ENCODE data around the gene NRXN3. TPM values are rescaled to one million over a fixed set of nuclear protein-coding genes. Genes with fewer than 3 reads are reported as not detected.

The NRXN3 gene
- total and polyA plus RNA-seq, 2 of the 13 experiments (the other 11 are each of a cell fraction or from before 2014, with no cell fraction given), result 0.03 TPM; not detected in 1

GRCh38 chr14:79419571-79420327 lies 1249.6 kb downstream of the NRXN3 start:
- 11% methylated on average over 1 of the region's 1 CpG for WGBS (ENCODE audit: low lambda C conversion rate)
- Histone ChIP-seq H3K27ac (ENCODE audit: extremely low read length, insufficient read depth, low read length) (no peak overlapping the region), H3K79me2 (ENCODE audit: insufficient read depth, low read length) (no peaks in the 10 kb centered on the region), H3K9me3 (ENCODE audit: low read length) (peaks cover 75% of the 10 kb centered on the region), H3K4me3 (replicated peaks in 1 of 3; ENCODE audit: insufficient read depth in 1 of 3, low read depth in 2 of 3, low read length in 3 of 3) (no peak overlapping the region), H3K27me3 (ENCODE audit: control insufficient read depth in 1 of 2, insufficient read depth in 2 of 2, low read length in 2 of 2) (no peaks in the 10 kb centered on the region), H3K36me3 (replicated peaks in 1 of 2; ENCODE audit: control insufficient read depth in 1 of 2, insufficient read depth in 2 of 2, low read length in 2 of 2) (no peaks in the 10 kb centered on the region), H3K9ac (ENCODE audit: insufficient read depth, low read depth, low read length) (no peak overlapping the region), H3K4me1 (ENCODE audit: insufficient read depth, low read length) (no peaks in the 10 kb centered on the region), H2AFZ (ENCODE audit: low read length) (no peak overlapping the region), H4K20me1 (ENCODE audit: insufficient read depth, low read length) (no peaks in the 10 kb centered on the region), H3K4me2 (ENCODE audit: low read depth, low read length) (no peak overlapping the region)
- no peak for DNase-seq (ENCODE audit: low spot score)
- FAIRE-seq, result no peak
- POLR2A ChIA-PET, result no interaction called here
- CTCF ChIA-PET (ENCODE audit: low intra/inter-chr PET ratio, low total read pairs), result no interaction called here
- intact Hi-C loops (cut with micrococcal nuclease; ENCODE audit: unreplicated experiment) (no loop called here), in situ Hi-C loops (cut with HindIII; ENCODE audit: extremely low pct_ligation_motif_present, low pct_unique_long_range_greater_than_20kb) (no loop called here)
- no peak for ATAC-seq
- TF ChIP-seq, protein P1, sequence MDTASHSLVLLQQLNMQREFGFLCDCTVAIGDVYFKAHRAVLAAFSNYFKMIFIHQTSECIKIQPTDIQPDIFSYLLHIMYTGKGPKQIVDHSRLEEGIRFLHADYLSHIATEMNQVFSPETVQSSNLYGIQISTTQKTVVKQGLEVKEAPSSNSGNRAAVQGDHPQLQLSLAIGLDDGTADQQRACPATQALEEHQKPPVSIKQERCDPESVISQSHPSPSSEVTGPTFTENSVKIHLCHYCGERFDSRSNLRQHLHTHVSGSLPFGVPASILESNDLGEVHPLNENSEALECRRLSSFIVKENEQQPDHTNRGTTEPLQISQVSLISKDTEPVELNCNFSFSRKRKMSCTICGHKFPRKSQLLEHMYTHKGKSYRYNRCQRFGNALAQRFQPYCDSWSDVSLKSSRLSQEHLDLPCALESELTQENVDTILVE (CRISPR knock-in tag; IDR thresholded peaks at IDR 0.05), result no peak
- no TSS peak for BruUV-seq (replicated peaks)

DNA sequence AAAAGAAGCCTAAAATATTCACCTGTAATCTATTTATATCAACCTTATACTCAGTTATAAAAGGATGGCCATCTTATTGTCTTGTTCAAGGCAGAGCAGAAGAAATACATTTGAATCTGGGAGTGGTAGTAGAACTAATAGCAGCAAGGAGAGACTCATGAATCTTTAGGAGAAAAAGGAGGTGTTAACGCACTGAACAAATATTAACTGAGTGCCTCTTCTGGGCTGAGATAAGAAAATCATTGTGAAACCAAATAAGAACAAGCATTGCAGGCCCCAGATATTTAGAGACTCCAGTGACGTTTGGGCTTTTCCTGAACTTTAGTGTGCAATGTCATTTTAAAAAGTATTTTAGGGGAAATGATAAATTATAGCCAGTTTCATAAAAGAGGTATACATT lies 1250.6 kb downstream of the NRXN3 start:
- in situ Hi-C loops (cut with HindIII; ENCODE audit: extremely low pct_ligation_motif_present, low pct_unique_long_range_greater_than_20kb) (no loop called here), intact Hi-C loops (cut with micrococcal nuclease; ENCODE audit: unreplicated experiment) (no loop called here)
- no peaks in the 10 kb centered on the region for H3K27me3 ChIP-seq (ENCODE audit: control insufficient read depth in 1 of 2, insufficient read depth in 2 of 2, low read length in 2 of 2)
- ChIA-PET CTCF (ENCODE audit: low intra/inter-chr PET ratio, low total read pairs) (no interaction called here), POLR2A (no interaction called here)
- H3K36me3 ChIP-seq (replicated peaks in 1 of 2; ENCODE audit: control insufficient read depth in 1 of 2, insufficient read depth in 2 of 2, low read length in 2 of 2), result no peaks in the 10 kb centered on the region
- 4% methylated on average over 2 of the region's 2 CpGs for WGBS (ENCODE audit: low lambda C conversion rate)
- no peak overlapping the region for H2AFZ ChIP-seq (ENCODE audit: low read length)
- no peak overlapping the region for H3K4me2 ChIP-seq (ENCODE audit: low read depth, low read length)
- no peak overlapping the region for H3K27ac ChIP-seq (ENCODE audit: extremely low read length, insufficient read depth, low read length)
- BruUV-seq (replicated peaks), result no TSS peak
- no peak overlapping the region for H3K9ac ChIP-seq (ENCODE audit: insufficient read depth, low read depth, low read length)
- H3K79me2 ChIP-seq (ENCODE audit: insufficient read depth, low read length), result no peaks in the 10 kb centered on the region
- H4K20me1 ChIP-seq (ENCODE audit: insufficient read depth, low read length), result no peaks in the 10 kb centered on the region
- no peak for FAIRE-seq
- no peak for DNase-seq (ENCODE audit: low spot score)
- ATAC-seq, result no peak
- H3K4me3 ChIP-seq (replicated peaks in 1 of 3; ENCODE audit: insufficient read depth in 1 of 3, low read depth in 2 of 3, low read length in 3 of 3), result no peak overlapping the region
- H3K9me3 ChIP-seq (ENCODE audit: low read length), result peaks cover 69% of the 10 kb centered on the region
- H3K4me1 ChIP-seq (ENCODE audit: insufficient read depth, low read length), result no peaks in the 10 kb centered on the region
- no peak for TF ChIP-seq ZNF414 (CRISPR knock-in tag; IDR thresholded peaks at IDR 0.05)
- TF ChIP-seq ZNF644 (CRISPR knock-in tag; IDR thresholded peaks at IDR 0.05; ENCODE audit: low read depth), result no peak
- TF ChIP-seq ZNF619 (CRISPR knock-in tag; IDR thresholded peaks at IDR 0.05), result no peak
- no peak for TF ChIP-seq SP5 (CRISPR knock-in tag; IDR thresholded peaks at IDR 0.05; ENCODE audit: borderline replicate concordance, low read depth)
- TF ChIP-seq SMARCE1 (IDR thresholded peaks at IDR 0.05; ENCODE audit: borderline replicate concordance), result no peak
- no peak for TF ChIP-seq ZSCAN20 (CRISPR knock-in tag; IDR thresholded peaks at IDR 0.05; ENCODE audit: borderline replicate concordance)
- TF ChIP-seq, protein P2, sequence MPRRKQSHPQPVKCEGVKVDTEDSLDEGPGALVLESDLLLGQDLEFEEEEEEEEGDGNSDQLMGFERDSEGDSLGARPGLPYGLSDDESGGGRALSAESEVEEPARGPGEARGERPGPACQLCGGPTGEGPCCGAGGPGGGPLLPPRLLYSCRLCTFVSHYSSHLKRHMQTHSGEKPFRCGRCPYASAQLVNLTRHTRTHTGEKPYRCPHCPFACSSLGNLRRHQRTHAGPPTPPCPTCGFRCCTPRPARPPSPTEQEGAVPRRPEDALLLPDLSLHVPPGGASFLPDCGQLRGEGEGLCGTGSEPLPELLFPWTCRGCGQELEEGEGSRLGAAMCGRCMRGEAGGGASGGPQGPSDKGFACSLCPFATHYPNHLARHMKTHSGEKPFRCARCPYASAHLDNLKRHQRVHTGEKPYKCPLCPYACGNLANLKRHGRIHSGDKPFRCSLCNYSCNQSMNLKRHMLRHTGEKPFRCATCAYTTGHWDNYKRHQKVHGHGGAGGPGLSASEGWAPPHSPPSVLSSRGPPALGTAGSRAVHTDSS (CRISPR knock-in tag; conservative IDR thresholded peaks at IDR 0.05), result no peak
- no peak for TF ChIP-seq SP2 (CRISPR knock-in tag; IDR thresholded peaks at IDR 0.05)
- no peak for TF ChIP-seq CHD2 (IDR thresholded peaks at IDR 0.05; ENCODE audit: low read depth, low read length)
- TF ChIP-seq ZNF343 (CRISPR knock-in tag; IDR thresholded peaks at IDR 0.05), result no peak
- no peak for TF ChIP-seq ZSCAN25 (CRISPR knock-in tag; IDR thresholded peaks at IDR 0.05)
- no peak for TF ChIP-seq MAF1 (CRISPR knock-in tag; IDR thresholded peaks at IDR 0.05; ENCODE audit: borderline replicate concordance)
- TF ChIP-seq ZNF724P (CRISPR knock-in tag; IDR thresholded peaks at IDR 0.05; ENCODE audit: borderline replicate concordance), result no peak
- TF ChIP-seq CHCHD3 (CRISPR knock-in tag; IDR thresholded peaks at IDR 0.05), result no peak
- TF ChIP-seq EEA1 (CRISPR knock-in tag; IDR thresholded peaks at IDR 0.05; ENCODE audit: borderline replicate concordance), result no peak
- TF ChIP-seq YEATS2 (CRISPR knock-in tag; IDR thresholded peaks at IDR 0.05; ENCODE audit: borderline replicate concordance), result no peak

All from HepG2 (cell line).